Measurements from ENCODE around the gene BTG1.
"Not testable (repeated sequence)": the region's sequence is repeated elsewhere in the genome, so short reads cannot be mapped to it uniquely, and the experiment has no call there.

The BTG1 gene

DNA sequence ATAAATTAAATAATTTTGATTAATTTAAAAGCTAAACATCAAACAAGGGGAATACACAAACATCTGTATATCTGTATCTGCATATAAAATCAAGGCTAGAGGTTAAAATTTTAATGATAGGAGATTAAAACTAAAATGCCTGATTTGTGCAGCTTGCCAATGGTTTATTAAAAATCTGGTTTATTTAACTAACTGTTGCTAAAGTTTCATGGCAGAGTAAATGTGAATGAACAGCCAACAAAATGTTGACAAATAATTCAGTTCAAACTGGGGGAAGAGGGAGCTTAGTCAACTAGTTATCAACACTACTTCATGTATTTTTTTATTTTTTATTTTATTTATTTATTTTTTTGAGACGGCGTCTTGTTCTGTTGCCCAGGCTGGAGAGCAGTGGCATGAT lies 43.0 kb downstream of the BTG1 start:
- no peak for DNase-seq (ENCODE audit: low read depth in 3 of 3, low spot score in 1 of 3)

GRCh38 chr12:92098594-92099380 lies 46.9 kb downstream of the BTG1 start:
- no peak for DNase-seq (ENCODE audit: low read depth in 3 of 3, low spot score in 1 of 3)

- DNase-seq (ENCODE audit: low read depth in 3 of 3, low spot score in 1 of 3), result no peak
These were observed 49.1 kb downstream of the BTG1 start for GRCh38 chr12:92096346-92097136.

DNA sequence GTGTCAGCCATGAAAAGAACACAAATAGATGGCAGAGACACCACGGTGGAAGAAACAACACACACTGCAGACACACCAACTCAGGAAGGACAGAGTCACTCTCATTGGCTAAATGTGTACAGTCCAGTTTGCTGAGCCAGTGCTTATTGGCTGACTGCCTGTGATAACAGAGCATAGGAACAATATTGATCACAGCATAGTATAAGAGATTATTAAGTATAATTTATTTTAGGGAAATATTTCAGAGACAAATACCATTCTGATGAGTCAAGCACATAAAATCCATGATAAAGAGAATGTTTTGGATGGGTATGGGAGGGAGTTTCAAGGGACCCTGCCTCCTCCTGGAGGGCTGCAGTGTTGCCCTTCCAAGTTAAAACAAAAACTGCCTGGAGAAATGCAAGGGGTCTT lies 50.9 kb downstream of the BTG1 start:
- no peak for DNase-seq (ENCODE audit: low read depth in 3 of 3, low spot score in 1 of 3)

DNA sequence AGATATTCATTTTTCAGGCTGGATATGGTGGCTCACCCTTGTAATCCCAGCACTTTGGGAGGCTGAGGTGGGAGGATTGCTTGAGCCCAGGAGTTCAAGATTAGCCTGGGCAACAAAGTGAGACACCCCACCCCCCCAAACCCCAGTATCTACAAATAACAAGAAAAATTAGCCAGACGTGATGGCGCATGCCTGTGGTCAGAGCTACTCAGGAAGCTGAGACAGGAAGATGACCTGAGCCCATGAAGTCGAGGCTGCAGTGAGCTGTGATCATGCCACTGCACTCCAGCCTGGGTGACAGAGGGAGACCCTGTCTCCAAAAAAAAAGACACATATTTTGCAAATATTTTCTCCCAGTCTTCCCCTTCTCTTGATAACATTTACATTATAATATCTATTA lies 51.3 kb downstream of the BTG1 start:
- not testable (repeated sequence) for DNase-seq (ENCODE audit: low read depth in 3 of 3, low spot score in 1 of 3)
